Activated T-cell treated with anti-CD3 and anti-CD28 coated beads for 1 hour (primary cell): Measurements from ENCODE around the gene TERC.
A peak's percentile ranks its signal among the peaks of the same experiment; 100 is the strongest.
"Not testable (repeated sequence)": the region's sequence is repeated elsewhere in the genome, so short reads cannot be mapped to it uniquely, and the experiment has no call there.

Experiments used
- DNase-seq: peaks from one replicate; pipeline ENCODE4 v3.0.0-alpha.2; 2020; ENCODE audit warnings: low read depth

Gene TERC

DNA sequence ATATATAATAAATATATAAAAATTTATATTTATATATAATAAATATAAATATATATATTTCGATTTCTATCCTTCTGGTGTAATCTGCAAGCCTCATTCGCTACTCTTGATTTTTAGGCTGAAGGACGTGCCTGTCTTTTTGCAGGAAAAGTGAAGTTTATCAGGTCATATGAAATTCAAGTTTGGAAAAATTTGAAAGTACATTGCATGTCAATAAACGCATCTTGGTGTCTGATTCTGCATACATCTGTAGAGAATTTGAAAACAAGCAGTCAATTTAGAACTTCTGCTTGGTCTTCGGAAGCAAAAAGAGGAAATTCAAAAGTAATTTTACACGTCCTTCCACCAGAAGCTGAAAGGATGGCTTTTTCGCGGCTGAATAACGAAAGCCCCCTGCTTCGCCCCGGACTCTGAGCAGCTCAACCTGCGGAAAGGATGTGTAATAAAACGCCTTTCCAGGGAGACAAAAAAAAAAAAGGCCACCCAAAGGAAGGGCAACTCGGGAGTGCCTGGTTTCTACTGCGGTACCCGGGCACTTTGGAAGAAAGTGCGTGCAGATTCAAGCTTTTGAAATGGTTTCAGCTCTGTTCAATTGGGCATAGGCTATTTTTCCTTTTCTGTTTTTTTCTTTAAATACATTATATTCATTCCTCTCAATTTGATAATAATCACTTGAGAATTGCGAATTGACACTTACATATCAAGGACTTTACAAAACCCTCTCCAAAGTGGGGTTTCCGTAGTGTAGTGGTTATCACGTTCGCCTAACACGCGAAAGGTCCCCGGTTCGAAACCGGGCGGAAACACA lies 6.8 kb upstream of the TERC start:
- DNase-seq: peak; percentile 50

- peak; percentile 43 for DNase-seq
Observed at GRCh38 chr3:169769287-169770181, 4.7 kb upstream of the TERC start, which contains the start of gene ACTRT3. Gene ACTRT3, minus strand, starts transcription at chr3:169769561. Its CDS starts 41 bp downstream, at chr3:169769520.

DNA sequence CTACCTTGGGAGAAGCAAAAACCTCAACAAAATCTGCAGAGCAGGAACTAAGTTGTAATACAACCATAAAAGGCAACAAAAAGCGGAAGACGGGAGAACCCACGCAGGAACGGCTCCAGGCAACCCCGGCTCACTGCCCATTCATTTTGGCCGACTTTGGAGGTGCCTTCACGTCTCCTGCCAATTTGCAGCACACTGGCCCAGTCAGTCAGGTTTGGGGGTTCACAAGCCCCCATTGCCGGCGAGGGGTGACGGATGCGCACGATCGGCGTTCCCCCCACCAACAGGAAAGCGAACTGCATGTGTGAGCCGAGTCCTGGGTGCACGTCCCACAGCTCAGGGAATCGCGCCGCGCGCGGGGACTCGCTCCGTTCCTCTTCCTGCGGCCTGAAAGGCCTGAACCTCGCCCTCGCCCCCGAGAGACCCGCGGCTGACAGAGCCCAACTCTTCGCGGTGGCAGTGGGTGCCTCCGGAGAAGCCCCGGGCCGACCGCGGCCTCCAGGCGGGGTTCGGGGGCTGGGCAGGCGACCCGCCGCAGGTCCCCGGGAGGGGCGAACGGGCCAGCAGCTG lies 463 bp downstream of the TERC start:
- DNase-seq: peak; percentile 45

GRCh38 chr3:169760479-169760878 lies 4.4 kb downstream of the TERC start:
- DNase-seq: no peak

DNA sequence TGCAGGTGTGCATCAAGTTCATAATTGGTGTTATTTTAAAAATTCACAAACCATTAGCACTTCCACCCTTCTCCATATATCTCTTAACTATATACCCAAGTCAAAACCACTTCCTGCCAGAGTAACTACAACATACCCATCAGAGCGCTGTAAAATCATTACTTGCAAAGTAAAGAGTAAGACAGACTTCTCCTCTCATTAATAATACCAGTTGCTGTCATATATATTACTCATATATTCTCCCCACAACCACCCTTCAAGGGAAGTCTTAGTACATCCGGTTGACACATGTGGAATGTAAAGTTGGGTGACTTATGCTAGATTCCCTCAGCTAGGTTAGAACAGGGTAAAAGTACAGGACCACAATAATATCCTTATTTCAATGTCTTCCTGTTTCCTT lies 5.6 kb downstream of the TERC start:
- DNase-seq: no peak

- DNase-seq: no peak
Observed at GRCh38 chr3:169758359-169758994, 6.4 kb downstream of the TERC start.

GRCh38 chr3:169755488-169755887 lies 9.4 kb downstream of the TERC start:
- DNase-seq: no peak

- no peak for DNase-seq
Observed at GRCh38 chr3:169754711-169755110, 10.1 kb downstream of the TERC start.

- no peak for DNase-seq
Observed at GRCh38 chr3:169751875-169752274, 13.0 kb downstream of the TERC start.

DNA sequence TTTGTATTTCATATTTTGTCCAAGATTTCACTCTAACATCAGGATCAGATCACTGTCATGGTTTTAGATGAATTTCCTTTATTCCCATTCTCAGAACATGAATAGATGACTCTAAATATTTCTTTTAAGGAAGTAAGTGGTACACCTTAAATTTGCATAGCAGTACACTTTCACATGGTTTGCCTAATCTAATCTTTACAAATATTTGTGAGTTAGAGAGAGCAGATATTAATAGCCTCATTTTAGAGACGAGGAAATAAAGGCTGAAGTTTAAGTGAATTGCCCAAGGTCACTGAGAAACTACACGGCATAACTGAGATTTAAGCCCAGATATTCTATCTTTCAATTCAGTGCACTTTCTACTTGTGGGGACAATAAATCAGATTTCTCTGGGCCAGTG lies 14.2 kb downstream of the TERC start:
- no peak for DNase-seq

DNA sequence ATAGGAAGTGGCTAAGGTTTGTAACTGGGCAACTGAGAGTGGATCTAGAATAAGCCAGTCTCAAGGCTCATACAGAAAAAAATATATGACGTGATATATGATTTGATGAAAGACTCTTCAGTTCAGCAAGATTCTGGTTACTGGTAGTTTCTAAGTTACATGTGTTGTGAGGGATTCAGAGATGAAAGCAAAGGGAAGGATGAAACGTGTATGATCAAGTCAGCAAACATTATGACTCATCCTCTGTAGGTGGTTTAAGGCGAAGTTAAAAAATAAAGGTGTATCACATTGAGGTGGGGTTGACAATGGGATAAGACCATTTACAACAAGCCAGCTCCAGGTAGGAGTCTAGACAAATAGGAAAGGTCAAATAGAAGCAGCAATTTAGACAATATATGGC lies 16.2 kb downstream of the TERC start:
- DNase-seq: no peak

- DNase-seq: no peak
Observed at GRCh38 chr3:169746924-169747323, 17.9 kb downstream of the TERC start.

DNA sequence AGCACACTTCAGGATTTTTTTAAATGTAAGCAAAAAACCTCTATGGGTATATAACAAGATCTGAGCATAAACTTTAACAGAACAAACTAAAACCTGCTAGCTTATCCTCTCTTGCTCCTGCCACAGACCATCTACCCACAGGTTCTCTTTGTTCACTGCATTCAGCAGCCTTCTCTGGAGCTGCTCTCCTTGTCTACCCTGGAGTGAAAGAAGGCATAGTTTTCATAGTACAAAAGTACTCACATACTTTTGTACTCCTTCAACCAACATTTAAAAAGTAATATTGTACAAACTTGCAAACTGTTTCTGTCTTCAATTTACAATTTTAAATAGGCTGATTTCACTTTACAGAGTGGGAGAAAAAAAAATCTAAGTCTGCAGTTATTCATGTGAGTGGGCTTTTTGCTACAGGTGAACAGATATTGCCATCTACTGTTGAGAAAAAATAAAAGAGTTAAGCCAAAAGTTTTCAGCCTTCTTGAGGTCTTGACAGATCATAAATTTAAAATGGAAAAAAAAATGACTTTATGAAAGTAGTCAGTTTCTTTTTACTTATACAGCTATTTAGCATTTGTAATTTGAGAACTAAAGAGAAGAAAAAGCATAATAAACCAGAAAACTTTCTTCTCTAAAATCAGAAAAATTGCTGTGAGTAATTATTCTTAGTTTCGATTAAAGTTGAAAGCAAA lies 20.4 kb downstream of the TERC start:
- DNase-seq: no peak

DNA sequence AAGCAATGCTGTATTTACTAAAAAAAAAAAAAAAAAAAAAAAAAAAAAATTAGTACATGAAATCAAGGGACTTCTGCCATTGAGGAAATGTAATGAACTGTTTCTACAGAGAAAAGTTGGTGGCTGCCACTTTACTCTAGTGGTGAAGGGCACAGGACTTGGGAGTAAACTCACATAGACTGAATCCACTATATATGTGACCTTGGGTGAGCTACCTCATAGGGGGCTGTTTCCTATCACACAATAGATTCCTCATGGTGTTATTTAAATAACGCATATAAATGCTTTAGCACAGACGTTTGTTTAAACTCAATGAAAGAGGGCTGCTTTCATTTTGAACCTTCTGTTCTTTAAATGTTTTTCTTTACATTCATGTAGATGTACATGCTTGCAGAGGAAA lies 25.8 kb downstream of the TERC start:
- no peak for DNase-seq

- not testable (repeated sequence) for DNase-seq
Observed at GRCh38 chr3:169731857-169732256, 33.0 kb downstream of the TERC start.

DNA sequence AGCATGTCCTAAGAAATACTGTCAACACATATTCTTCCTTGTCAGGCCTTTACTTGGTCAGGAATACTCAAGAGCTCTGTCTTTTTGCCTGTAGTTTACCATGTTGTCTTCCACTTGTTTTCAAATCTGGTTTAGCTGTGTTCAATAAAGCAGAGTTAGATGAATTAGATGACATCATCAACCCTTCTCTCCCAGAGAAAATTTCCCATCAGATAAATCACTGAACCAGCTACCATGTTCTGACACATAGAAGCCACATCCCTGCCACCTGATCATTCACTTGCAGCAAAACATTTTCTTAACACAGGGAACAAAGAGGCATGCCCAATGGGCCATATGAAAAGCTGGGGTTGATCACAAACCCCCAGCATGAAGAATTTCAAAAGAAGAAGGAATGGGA lies 42.1 kb downstream of the TERC start:
- no peak for DNase-seq

DNA sequence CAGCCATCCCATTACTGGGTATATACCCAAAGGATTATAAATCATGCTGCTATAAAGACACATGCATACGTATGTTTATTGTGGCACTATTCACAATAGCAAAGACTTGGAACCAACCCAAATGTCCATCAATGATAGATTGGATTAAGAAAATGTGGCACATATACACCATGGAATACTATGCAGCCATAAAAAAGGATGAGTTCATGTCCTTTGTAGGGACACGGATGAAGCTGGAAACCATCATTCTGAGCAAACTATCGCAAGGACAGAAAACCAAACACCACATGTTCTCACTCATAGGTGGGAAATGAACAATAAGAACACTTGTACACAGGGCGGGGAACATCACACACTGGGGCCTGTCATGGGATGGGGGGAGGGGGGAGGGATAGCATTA lies 46.4 kb downstream of the TERC start:
- DNase-seq: not testable (repeated sequence)
